ENCODE data around the gene ARHGAP1. TPM values are rescaled to one million over a fixed set of nuclear protein-coding genes. Genes with fewer than 3 reads are reported as not detected.

The ARHGAP1 gene
- total RNA-seq, 1 donor from 2014 or later = 98.1 TPM

DNA sequence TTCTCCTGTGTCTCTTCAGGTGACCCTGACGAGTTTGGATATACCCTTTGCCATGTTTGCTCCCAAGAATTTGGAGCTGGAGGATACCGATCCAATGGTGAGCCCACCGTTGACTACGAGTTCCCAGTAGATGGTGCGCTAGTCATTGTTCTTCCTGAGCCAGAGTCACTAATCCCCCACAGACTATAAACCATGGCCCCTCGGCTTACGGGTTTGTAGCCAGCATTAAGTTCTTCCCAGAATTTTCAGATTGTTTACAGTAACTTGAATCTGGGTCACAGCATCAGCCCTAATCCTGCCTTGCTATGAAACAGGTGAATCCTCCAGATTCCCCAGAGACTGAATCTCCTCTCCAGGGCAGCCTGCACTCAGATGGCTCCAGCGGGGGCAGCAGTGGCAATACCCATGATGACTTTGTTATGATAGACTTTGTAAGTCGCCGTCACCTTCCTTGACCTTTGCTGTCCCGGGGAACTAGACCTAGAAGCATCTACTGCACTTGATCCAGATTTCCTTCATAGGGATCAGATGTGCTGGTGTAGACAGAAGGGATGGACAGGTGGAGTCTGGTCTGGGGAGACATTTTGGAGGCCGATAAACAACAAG is 31.8 kb downstream of the ARHGAP1 start:
- no peak overlapping the region for H3K4me3 Mint-ChIP-seq (ENCODE audit: unreplicated experiment)
- H3K27ac Mint-ChIP-seq (ENCODE audit: unreplicated experiment) = no peak overlapping the region
- H3K9me3 Mint-ChIP-seq (ENCODE audit: unreplicated experiment) = no peaks in the 10 kb centered on the region
- no peaks in the 10 kb centered on the region for H3K27me3 Mint-ChIP-seq (ENCODE audit: unreplicated experiment)
- DNase-seq (ENCODE audit: extremely low spot score, unreplicated experiment) = no peak
- peaks cover 54% of the 10 kb centered on the region for H3K36me3 Mint-ChIP-seq (ENCODE audit: unreplicated experiment)
- TF ChIP-seq CTCF (IDR thresholded peaks at IDR 0.05) = no peak
- H3K4me1 Mint-ChIP-seq (ENCODE audit: unreplicated experiment) = peaks cover 5% of the 10 kb centered on the region

- no peaks in the 10 kb centered on the region for H3K27me3 Mint-ChIP-seq (ENCODE audit: unreplicated experiment)
- DNase-seq (ENCODE audit: extremely low spot score, unreplicated experiment) = no peak
- H3K9me3 Mint-ChIP-seq (ENCODE audit: unreplicated experiment) = no peaks in the 10 kb centered on the region
- TF ChIP-seq CTCF (IDR thresholded peaks at IDR 0.05) = no peak
- H3K4me1 Mint-ChIP-seq (ENCODE audit: unreplicated experiment) = peaks cover 5% of the 10 kb centered on the region
- no peak overlapping the region for H3K27ac Mint-ChIP-seq (ENCODE audit: unreplicated experiment)
- H3K4me3 Mint-ChIP-seq (ENCODE audit: unreplicated experiment) = no peak overlapping the region
- peaks cover 59% of the 10 kb centered on the region for H3K36me3 Mint-ChIP-seq (ENCODE audit: unreplicated experiment)
Measured at GRCh38 chr11:46667043-46667481, 33.4 kb downstream of the ARHGAP1 start.

- Mint-ChIP-seq H3K4me1 (ENCODE audit: unreplicated experiment) (peaks cover 5% of the 10 kb centered on the region), H3K36me3 (ENCODE audit: unreplicated experiment) (peaks cover 55% of the 10 kb centered on the region), H3K4me3 (ENCODE audit: unreplicated experiment) (no peak overlapping the region), H3K9me3 (ENCODE audit: unreplicated experiment) (no peaks in the 10 kb centered on the region), H3K27me3 (ENCODE audit: unreplicated experiment) (no peaks in the 10 kb centered on the region), H3K27ac (ENCODE audit: unreplicated experiment) (no peak overlapping the region)
- TF ChIP-seq CTCF (IDR thresholded peaks at IDR 0.05) = no peak
- no peak for DNase-seq (ENCODE audit: extremely low spot score, unreplicated experiment)
Measured at GRCh38 chr11:46666516-46666915, 33.9 kb downstream of the ARHGAP1 start.

DNA sequence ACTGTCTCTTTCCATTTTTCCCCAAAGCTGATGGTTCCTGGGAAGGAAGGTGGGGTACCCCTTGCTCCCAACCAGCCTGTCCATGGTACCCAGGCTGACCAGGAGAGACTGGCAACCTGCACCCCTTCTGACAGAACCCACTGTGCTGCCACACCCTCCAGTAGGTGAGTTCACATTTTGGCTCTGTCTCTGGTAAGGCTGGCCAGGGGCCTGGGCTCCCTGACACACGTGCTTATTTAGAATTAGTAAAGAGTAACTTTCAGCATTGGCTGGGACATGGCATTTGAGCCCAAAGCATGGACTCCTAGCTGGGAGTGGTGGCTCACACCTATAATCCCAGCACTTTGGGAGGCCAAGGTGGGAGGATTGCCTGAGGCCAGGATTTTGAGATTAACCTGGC is 35.1 kb downstream of the ARHGAP1 start:
- Mint-ChIP-seq H3K27me3 (ENCODE audit: unreplicated experiment) (no peaks in the 10 kb centered on the region), H3K4me1 (ENCODE audit: unreplicated experiment) (peaks cover 5% of the 10 kb centered on the region), H3K27ac (ENCODE audit: unreplicated experiment) (no peak overlapping the region), H3K36me3 (ENCODE audit: unreplicated experiment) (peaks cover 52% of the 10 kb centered on the region), H3K9me3 (ENCODE audit: unreplicated experiment) (no peaks in the 10 kb centered on the region), H3K4me3 (ENCODE audit: unreplicated experiment) (no peak overlapping the region)
- DNase-seq (ENCODE audit: extremely low spot score, unreplicated experiment) = no peak
- TF ChIP-seq CTCF (IDR thresholded peaks at IDR 0.05) = no peak

DNA sequence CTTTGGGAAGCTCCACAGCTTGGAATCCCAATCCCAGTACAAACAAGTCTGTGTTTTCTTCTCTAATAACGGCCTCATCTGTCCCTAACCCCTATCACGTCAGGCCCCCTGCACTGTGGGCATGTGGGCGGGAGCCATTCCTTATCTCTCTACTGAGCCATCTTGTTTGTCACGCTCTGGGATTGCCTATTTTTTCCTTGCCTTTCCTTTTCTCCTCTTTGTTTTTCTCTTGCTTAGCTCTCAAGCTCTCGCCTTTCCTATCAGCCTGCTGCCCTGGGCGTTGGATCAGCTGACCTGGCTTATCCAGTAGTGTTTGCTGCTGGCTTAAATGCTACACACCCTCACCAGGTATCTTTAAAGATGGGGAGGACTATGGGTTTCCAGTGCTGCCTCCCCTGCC is 35.8 kb downstream of the ARHGAP1 start:
- H3K4me3 Mint-ChIP-seq (ENCODE audit: unreplicated experiment) = no peak overlapping the region
- DNase-seq (ENCODE audit: extremely low spot score, unreplicated experiment) = no peak
- no peak for TF ChIP-seq CTCF (IDR thresholded peaks at IDR 0.05)
- H3K36me3 Mint-ChIP-seq (ENCODE audit: unreplicated experiment) = peaks cover 54% of the 10 kb centered on the region
- no peaks in the 10 kb centered on the region for H3K9me3 Mint-ChIP-seq (ENCODE audit: unreplicated experiment)
- no peaks in the 10 kb centered on the region for H3K27me3 Mint-ChIP-seq (ENCODE audit: unreplicated experiment)
- H3K27ac Mint-ChIP-seq (ENCODE audit: unreplicated experiment) = no peak overlapping the region
- H3K4me1 Mint-ChIP-seq (ENCODE audit: unreplicated experiment) = peaks cover 5% of the 10 kb centered on the region

All from osteocyte (in vitro differentiated cells).